ENCODE measurements around the gene SNAPIN.

SNAPIN gene

GRCh38 chr1:153684892-153685291 lies 26.4 kb downstream of the SNAPIN start:
- TF ChIP-seq CTCF (IDR thresholded peaks at IDR 0.05; ENCODE audit: low read length, missing control alignments) = no peak
- H3K4me3 ChIP-seq (replicated peaks; ENCODE audit: low read depth, low read length) = no peak overlapping the region
- no peak for DNase-seq (ENCODE audit: low read depth)

- TF ChIP-seq CTCF (IDR thresholded peaks at IDR 0.05; ENCODE audit: low read length, missing control alignments) = no peak
- no peak overlapping the region for H3K4me3 ChIP-seq (replicated peaks; ENCODE audit: low read depth, low read length)
- no peak for DNase-seq (ENCODE audit: low read depth)
Observed at GRCh38 chr1:153685544-153686340, 27.2 kb downstream of the SNAPIN start.

- no peak overlapping the region for H3K4me3 ChIP-seq (replicated peaks; ENCODE audit: low read depth, low read length)
- no peak for DNase-seq (ENCODE audit: low read depth)
- no peak for TF ChIP-seq CTCF (IDR thresholded peaks at IDR 0.05; ENCODE audit: low read length, missing control alignments)
Observed at GRCh38 chr1:153687346-153688125, 29.0 kb downstream of the SNAPIN start.

- DNase-seq (ENCODE audit: low read depth) = no peak
- TF ChIP-seq CTCF (IDR thresholded peaks at IDR 0.05; ENCODE audit: low read length, missing control alignments) = no peak
- H3K4me3 ChIP-seq (replicated peaks; ENCODE audit: low read depth, low read length) = no peak overlapping the region
Observed at GRCh38 chr1:153688276-153688675, 29.8 kb downstream of the SNAPIN start.

GRCh38 chr1:153688736-153689328 lies 30.3 kb downstream of the SNAPIN start:
- H3K4me3 ChIP-seq (replicated peaks; ENCODE audit: low read depth, low read length) = no peak overlapping the region
- TF ChIP-seq CTCF (IDR thresholded peaks at IDR 0.05; ENCODE audit: low read length, missing control alignments) = no peak
- no peak for DNase-seq (ENCODE audit: low read depth)

- no peak overlapping the region for H3K4me3 ChIP-seq (replicated peaks; ENCODE audit: low read depth, low read length)
- DNase-seq (ENCODE audit: low read depth) = no peak
- TF ChIP-seq CTCF (IDR thresholded peaks at IDR 0.05; ENCODE audit: low read length, missing control alignments) = no peak
Observed at GRCh38 chr1:153693466-153693865, 35.0 kb downstream of the SNAPIN start.
